GM12874 (cell line): ENCODE data around the gene DOK6.

Source experiments
- CTCF ChIP-seq: IDR thresholded peaks from 2 replicates; pipeline ENCODE4 v1.5.1; 2011; ENCODE audit warnings: low read depth, mild to moderate bottlenecking, control low read depth, low read length, moderate library complexity; ENCODE audit not compliant: insufficient read depth

Gene DOK6

GRCh38 chr18:69401226-69401971 lies 711 bp downstream of the DOK6 start:
- no peak for TF ChIP-seq CTCF

- no peak for TF ChIP-seq CTCF
These were observed 1.4 kb downstream of the DOK6 start for GRCh38 chr18:69401972-69402532.

GRCh38 chr18:69402533-69402989 lies 1.9 kb downstream of the DOK6 start:
- no peak for TF ChIP-seq CTCF

GRCh38 chr18:69408522-69408921 lies 7.8 kb downstream of the DOK6 start:
- no peak for TF ChIP-seq CTCF

- no peak for TF ChIP-seq CTCF
These were observed 10.5 kb downstream of the DOK6 start for GRCh38 chr18:69411199-69411598.

- no peak for TF ChIP-seq CTCF
These were observed 13.5 kb downstream of the DOK6 start for GRCh38 chr18:69414184-69414583.

- no peak for TF ChIP-seq CTCF
These were observed 32.2 kb downstream of the DOK6 start for GRCh38 chr18:69432847-69433246.
